Inferior parietal cortex (tissue), 1 donor: ENCODE measurements around the gene B3GNT9.
"Not testable (repeated sequence)": the region's sequence is repeated elsewhere in the genome, so short reads cannot be mapped to it uniquely, and the experiment has no call there.

Experiments used
- DNase-seq: peaks from one replicate; pipeline ENCODE4 v3.0.0-alpha.2; 2016; ENCODE audit errors: extremely low spot score

Gene B3GNT9

DNA sequence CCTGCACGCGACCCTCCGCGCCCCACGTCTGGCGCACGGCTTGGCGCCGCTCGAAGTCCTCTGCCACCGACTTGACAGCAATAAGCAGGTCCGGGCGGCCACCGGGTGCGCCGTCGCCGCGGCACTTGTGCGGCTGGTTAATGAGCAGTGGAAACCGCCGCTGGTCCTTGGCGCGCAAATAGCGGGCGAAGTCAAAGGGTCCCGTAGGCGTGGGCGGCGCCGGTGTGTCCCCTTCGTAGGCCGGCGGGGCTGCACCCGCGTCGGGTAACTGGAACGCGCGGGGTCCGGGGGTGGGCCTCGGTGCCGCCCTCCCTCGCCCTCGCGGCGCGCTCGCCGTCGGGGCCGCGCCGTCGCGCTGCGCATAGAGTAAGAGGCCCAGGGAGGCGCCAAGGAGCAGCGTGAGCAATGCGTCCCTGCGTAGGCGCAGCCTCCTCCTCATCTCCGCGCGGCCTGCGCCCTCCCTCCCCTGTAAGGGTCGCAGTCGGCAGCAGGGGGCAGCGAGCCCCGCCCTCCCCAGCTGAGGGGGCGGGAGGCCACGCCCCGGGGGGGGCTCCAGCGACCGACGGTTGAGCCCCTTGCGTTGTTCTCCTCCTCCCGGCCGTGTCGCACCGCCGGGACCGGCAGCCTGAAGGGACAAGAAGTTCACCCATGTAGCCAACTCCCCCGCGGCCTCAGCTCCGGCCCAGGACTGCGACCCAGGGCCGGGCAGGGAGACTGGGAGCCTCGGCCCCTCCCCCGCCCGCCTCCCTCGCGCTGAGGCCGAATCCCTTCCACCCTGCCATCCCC is 558 bp downstream of the B3GNT9 start:
- DNase-seq: no peak

DNA sequence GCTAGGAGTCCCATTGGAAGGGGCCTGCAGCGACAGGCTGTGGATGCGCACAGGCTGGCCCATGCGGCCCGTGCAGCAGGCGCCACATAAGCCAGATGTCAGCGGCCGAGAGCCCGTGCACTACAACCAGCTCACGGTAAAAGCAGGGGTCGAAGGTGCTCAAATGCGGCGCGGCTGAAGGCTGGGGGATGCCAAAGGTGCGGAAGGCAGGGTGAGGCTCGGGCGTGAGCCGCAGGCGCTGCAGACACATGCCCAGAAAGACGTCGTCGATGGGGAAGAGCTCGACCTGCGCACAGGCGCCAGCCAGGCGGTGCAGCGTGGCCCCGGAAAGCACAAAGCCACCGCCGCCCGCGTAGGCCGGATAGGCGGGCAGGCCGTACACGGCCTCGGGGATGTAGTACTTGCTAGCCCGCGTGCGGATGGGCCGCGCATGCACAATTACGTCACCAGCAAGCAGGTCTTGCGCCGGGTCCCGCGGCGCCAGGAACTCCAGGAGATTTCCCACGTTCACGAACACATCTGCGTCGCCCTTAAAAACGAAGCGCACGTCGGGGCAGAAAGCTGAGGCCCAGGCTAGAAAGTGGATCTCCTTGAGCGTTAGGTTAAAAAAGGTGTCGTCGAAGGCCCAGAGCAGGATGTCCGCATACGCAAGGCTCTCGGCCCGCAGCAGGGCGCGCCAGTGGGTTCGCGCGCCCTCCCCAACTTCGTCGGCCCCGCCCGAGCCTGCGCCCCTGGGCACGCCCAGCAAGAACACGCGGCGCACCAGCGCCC is 1.3 kb downstream of the B3GNT9 start:
- DNase-seq: no peak

DNA sequence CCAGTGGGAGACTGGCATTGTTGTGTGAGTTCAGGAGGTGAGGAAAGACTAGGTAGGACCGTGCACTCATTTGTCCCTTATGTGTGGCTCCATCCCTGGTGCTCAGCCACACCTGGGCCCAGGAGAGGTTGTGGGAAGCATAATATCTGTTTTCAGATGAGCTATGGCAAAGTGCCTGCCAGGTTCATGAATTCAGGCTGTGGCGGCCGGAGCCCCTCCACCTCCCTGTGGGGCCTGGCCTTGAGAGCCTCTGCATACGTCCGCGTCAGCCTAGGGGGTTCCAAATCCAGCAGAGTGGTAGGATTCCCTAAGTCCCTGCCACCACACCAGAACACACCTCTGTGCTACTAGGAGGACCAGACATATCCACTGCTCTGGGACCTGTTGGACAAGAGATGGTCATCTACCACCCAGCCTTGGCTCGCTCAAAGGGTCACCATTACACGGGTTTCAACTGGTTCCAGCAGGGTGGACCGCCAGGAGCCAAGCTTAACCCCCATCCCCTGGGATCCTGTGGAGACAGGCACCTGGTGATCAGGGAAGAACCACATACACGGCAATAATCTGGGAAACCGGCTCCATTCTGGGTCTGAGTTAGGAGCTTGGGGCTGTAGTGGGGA is 2.0 kb downstream of the B3GNT9 start:
- no peak for DNase-seq

DNA sequence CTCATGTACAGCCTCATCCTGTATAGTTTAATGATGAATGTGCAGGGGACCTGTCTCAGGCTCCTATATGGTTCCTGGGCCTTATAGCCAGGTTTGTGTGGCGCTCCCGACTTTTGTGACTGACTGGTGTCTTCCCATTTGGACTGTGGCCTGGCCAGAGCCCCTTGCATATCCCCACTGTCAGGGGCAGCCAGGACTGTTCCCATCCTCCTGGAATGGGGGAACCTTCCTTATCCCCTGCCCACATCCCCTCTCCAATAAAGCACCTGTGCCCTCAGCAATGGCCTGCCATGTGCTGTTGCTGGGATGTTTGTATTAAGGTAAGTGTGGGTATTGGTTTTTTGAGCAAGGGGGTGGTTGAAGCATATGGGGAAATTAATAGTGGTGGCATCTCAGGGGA is 2.6 kb downstream of the B3GNT9 start:
- DNase-seq: no peak

DNA sequence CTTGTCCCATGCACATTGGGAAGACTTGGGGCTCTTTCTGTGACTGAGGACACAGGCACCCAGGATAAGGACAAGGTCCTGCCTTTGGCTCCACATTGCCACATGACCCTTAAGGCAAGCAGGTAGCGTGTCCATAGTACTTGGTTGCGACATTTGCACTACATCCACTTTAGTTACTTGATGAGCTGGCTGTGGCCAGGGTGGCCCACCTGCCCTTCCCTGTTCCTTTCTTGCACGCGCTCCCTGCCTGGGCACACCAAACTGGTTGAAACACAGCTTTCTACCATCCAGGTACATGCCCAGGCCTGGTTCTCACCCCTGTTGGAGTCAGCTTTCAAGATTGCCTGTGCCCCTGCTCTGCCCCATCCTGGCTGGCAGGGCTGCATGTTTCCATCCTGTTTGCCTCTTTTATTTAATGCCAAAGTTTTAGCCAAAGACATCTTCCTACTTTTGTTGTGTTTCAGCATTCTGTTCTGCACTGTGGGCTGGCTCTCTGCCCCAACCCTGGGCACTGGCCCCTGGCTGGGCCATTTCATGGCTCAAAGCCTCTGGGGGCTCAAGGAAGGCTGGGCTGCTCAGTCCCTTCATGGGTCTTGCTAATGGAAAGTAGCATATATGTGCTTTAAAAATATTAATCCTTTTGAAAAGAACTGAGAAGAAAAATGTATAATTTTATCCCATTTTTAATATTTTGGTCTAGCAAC is 3.2 kb downstream of the B3GNT9 start:
- DNase-seq: no peak

DNA sequence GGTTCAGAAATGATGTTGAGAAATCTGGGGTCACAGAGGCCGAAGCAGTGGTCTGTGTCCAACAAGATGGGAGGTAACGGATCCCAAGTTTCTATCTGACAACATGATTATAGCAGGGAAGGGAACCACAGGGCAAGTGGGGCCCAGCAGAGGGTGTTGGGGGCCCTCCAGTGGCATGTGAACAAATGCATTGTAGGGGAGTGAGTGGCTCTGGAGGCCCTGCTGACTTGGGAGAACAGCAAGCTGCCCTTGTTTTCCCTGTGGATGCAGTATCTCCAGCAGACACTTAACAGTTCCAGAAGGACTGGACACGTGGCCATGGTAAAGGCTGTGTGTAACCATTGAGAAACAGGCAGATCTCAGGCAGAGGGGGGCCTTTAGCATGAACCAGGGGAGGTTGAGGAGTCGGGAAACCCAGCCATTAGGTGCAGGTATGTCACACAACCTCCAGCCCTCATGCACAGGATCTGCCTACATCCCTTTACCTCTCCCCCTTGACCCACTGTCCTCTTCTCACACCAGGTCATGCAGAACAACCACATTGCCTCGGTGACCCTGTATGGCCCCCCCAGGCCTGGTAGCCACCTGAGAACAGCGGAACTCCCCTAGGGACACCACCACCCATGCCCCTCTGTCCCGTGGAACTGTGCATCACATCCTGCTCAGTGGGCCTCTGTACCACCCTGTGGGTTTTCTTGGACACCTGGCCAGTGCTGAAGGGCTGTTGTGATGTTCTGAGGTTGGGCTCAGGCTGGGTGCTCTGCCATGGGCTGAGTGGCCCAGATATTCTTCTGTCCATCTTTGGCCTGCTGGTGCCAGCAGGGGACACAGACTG is 4.1 kb downstream of the B3GNT9 start:
- DNase-seq: no peak

DNA sequence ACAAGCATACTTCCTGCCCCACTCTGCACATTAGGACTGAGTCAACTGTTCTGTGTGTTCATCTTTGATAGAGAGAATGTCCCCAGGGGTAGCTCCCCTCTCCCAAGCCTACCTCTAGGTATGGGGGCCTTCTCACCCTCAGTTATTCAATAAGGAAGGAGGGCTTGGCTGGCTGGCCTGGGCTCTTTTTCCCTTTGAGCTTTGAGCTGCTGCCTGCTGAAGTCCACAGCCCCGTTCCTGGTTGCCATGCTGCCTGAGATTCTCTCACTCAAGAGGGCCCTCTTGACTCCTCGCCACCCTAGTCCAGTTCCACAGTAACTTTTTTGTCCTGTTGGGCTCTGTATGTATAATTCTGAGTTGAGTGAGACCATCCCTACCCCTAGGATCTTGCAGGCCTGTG is 5.1 kb downstream of the B3GNT9 start:
- DNase-seq: no peak

DNA sequence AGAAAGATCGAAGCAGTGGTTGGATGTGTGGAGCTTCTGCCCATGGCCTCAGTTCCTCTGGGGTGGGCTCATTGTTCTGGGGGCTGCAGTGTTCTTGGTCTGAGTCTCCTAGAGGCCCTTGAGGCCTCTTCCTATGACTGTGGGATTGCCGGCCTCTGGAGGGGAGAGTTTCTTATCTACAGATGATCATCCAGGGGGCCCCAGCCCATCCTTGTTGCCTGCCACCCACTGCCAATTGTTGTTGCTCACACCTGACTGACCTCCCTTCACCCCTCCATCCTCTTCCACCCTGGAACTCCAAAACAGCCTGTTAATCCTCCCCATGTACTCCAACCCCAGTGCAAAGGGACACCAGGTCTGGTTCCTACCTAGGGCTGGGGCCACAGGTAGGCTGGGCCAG is 5.9 kb downstream of the B3GNT9 start:
- no peak for DNase-seq

DNA sequence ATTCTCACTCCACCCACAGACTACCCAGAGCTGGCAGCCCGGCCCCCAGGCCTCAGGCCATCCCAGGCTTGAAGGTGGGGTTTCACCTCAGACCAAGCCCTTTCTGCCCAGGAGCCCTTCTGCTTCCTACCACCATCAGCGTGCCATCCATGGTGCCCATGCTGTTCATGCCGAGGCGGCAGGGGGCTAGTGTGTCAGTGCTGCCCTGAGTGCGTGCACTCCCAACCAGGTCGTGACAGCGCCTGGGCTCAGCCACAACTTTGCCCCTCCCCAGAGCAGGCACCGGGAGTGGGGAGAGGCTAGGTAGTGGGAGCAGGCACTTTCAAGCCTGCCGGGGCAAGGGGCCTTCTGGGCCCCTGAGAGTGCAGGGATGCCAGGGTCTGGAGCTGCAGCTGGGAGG is 8.5 kb downstream of the B3GNT9 start:
- no peak for DNase-seq

DNA sequence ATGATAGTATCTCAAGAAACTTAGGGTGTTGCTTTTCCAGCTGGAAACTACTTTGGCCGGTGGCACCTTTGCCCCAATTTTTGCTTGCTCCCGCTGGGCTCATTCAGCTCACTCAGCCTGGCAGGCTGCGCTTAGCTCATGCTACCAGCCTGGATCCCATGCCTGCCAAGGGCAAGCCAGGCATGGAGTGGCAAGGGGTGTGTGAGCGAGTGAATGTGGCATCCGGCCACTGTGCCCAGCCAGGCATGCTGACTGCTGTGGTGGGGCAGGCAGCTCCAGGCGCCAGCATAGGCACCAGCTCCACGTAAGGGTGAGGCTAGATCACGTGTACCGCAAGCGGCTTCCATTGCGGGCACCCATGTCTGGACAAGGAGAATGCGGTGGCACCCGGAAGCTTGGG is 9.4 kb downstream of the B3GNT9 start:
- no peak for DNase-seq

DNA sequence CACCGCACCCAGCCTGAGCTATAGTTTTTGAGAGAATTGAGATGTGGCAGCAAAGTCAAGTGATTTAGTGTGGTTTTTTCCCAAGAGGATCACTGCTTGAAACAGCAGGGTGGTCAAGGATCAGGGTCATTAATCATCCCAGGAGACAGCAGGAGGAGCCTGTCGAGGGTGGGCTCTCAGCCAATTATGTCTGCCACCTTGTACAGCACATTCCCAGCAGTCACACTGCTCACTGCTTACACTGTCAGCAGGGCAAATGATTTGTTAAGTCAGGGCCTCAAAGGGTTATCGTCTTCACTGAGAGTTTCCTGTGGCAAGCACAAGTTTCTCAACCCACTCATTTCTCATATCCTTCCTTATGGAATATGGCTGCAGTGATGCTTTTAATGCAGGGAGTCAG is 13.2 kb downstream of the B3GNT9 start:
- no peak for DNase-seq

DNA sequence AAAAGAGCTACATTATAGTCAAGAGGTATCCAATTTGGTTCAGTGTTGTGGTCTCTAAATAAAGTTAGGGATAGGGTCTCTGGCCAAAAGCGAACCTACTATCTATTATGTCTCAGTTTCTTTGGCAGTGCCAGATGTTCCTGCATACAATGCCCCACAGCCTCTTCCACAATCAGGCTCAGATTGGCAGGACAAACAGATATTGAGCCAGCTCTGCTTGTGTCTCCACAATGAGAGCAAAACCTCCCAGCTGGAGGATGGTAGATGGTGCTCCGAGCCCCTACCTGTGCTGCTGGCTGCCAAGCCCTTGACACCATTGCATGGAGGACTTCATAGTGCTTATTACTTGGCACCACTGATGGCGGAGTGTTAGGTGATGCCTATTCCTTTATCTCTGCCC is 21.4 kb downstream of the B3GNT9 start:
- no peak for DNase-seq

DNA sequence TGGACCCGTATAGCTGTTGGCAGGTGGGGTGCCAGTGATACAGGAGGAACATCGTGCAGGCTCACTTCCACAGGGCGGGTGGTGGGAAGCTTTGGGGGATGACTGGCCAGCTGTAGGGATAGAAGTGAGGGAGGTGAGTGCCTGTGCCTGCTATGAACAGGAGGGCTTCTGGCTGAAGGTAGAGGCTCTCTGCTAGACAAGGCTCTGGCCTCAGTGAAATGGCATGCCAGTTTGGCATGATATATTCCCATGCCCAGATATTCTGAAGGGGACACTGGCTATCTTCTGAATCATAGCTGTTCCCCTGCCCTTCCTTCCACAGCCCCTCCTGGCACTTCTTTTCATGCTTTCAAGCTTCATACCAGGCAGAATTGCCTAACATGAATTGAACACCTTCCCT is 21.9 kb downstream of the B3GNT9 start:
- no peak for DNase-seq

DNA sequence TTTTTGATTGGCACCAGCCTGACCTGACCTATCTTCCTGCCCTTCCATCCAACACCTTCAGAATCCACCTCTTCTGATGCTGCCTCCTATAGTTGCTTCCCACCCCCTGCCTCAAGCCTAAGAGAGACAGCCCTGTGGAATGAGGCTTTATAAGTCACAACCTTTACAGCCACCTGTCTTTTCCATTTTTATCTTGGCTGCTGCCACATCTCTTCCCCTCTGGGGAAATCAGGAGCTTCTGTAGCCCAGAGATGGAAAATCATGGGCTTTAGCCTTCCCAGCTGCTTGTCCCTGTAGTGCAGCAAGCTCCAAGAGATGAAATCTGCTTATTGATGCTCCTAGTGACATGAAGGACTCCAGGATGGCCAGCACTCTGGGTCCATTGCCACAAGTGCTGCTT is 22.4 kb downstream of the B3GNT9 start:
- DNase-seq: no peak

DNA sequence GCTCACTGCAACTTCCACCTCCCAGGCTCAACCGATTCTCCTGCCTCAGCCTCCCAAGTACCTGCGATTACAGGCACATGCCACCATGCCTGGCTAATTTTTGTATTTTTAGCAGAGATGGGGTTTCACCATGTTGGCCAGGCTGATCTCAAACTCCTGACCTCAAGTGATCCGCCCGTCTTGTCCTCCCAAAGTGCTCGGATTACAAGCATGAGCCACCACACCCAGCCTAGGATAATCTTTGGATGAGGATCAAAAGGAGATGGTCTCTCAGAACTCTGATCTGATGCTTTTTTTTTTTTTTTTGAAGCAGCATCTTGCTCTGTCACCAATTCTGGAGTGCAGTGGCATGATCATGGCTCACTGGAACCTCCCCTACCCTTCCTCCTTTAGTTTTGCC is 28.0 kb downstream of the B3GNT9 start:
- DNase-seq: not testable (repeated sequence)

DNA sequence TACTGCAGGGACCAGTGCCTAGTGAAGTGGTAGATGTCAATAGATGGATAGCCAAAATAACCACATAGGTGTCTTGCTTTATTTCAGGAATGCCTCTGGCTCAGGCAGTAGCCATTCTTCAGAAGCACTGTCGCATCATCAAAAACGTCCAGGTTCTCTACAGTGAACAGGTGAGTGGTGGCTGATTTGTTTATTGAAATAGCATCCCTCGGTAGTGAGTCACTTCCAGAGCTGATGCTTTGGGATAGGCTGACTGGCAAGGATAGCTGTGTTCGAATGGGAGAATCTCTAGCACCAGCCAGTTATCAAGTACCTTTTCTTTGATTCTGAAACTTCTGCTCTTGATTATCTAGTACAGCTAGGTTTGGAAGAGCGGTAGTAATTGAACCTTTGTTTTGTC is 30.8 kb downstream of the B3GNT9 start:
- no peak for DNase-seq

DNA sequence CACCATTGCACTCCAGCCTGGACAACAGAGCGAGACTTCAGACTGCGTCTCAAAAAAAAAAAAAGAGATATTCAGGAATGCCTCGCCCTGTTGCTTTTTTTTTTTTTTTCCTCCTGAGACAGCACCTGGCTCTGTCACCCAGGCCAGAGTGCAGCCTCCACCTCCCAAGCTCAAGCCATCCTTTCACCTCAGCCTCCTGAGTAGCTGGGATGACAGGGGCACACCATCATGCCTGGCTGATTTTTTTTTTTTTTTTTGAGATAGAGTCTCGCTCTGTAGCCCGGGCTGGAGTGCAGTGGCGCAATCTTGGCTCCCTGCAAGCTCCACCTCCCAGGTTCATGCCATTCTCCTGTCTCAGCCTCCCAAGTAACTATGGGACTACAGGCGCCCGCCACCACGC is 33.1 kb downstream of the B3GNT9 start:
- no peak for DNase-seq

DNA sequence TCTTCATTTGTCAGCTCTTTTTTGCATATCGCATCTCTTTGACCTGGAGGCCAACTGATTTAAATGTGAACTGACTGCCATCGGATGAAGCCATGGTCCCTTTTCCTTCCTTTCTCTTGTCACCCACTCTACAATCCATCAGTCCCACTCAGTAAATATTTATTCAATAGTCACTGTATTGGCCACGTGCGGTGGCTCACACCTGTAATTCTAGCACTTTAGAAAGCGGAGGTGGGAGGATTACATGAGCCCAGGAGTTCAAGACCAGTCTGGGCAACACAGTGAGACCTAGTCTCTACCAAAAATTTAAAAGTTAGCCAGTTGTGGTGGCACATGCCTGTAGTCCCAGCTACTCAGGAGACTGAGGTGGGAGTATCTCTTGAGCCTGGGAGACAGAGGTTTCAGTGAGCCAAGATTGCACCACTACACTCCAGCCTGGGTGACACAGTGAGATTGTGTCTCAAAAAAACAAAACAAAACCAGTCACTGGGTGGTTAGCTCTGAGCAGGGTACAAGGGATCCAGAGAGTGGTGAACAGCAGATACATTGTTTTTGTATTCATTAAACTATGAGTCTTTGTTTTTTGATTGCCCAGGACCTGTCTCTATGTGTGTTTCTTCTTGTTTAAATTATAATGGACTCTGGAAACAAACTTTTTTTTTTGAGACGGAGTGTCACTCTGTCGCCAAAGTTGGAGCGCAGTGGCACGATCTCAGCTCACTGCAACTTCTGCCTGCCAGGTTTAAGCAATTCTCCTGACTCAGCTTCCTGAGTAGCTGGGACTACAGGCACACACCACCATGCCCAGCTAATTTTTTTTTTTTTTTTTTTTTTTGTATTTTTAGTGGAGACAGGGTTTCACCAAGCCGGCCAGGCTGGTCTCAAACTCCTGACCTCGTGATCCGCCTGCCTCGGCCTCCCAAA is 34.1 kb downstream of the B3GNT9 start:
- DNase-seq: no peak

DNA sequence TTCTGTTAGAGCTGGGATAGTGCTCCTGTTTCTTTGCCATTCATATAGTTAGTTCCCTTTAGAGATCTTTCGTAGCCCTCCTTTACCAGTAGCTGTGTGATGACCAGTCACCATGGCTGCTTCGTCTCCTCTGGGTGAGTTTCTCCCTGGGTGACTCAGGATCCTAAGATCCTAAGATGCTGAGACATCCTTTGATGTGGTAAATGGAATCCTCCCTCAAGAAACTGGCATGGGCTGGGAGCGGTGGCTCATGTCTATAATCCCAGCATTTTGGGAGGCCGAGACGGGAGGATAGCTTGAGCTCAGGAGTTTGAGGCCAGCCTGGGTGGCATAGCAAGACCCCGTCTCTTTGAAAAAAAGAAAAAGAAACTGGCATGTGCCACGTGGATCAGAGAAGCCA is 35.2 kb downstream of the B3GNT9 start:
- no peak for DNase-seq

DNA sequence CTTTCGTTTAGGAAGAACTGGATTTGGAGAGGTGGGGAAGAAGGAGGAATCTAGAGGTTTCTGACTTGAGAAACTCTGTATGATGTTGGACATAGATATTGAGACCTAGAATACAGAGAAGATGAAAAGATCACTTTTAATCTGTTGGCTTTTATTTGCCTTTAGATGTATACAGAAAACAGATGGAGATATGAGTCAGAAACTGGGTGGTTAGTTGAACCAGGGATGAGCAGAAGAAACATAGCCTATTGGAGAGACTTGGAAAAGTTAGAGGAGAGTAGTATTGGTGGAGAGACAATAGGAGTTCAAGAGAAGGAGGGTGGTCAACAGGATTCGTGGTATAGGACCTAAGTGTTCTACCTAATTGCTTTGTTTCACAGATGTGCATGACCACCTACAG is 36.0 kb downstream of the B3GNT9 start:
- DNase-seq: no peak
